ENCODE measurements around the gene SSU72. TPM values are rescaled to one million over a fixed set of nuclear protein-coding genes. Genes with fewer than 3 reads are reported as not detected.
"Not testable (repeated sequence)": the region's sequence is repeated elsewhere in the genome, so short reads cannot be mapped to it uniquely, and the experiment has no call there.

SSU72 gene
- total RNA-seq, 1 experiment from 2014 or later, result 179 TPM

GRCh38 chr1:1494311-1494710 lies 80.4 kb downstream of the SSU72 start:
- DNase-seq; H3K23ac ChIP-seq (ENCODE audit: insufficient read length, low read depth, low read length); H4K20me1 ChIP-seq (ENCODE audit: control insufficient read depth, insufficient read depth, insufficient read length); H3K79me2 ChIP-seq (ENCODE audit: insufficient read depth, low read length); H3T11ph ChIP-seq (ENCODE audit: low read length); H3K4me1 Mint-ChIP-seq; H3K9me3 ChIP-seq (ENCODE audit: control insufficient read depth, low read depth, low read length); H3K27ac ChIP-seq (ENCODE audit: insufficient read length, low read depth, low read length); H3K4me2 ChIP-seq (ENCODE audit: insufficient read depth, insufficient read length, low read length); H3K9me3 Mint-ChIP-seq; H3K23me2 ChIP-seq (ENCODE audit: insufficient read length, low read depth, low read length, poor library complexity, severe bottlenecking); H4K91ac ChIP-seq (ENCODE audit: insufficient read length, low read depth, low read length); H3K4me1 ChIP-seq (ENCODE audit: insufficient read depth, low read length); H2BK12ac ChIP-seq (ENCODE audit: insufficient read length, low read depth, low read length); H2BK20ac ChIP-seq (ENCODE audit: low read depth, low read length, poor library complexity, severe bottlenecking); H3K27me3 Mint-ChIP-seq (ENCODE audit: low read depth); H4K5ac ChIP-seq (ENCODE audit: insufficient read length, low read depth, low read length); H3K9ac ChIP-seq (ENCODE audit: extremely low read depth, insufficient read length, low read length); H3K27me3 ChIP-seq (ENCODE audit: insufficient read depth, low read length); H3K14ac ChIP-seq (ENCODE audit: insufficient read depth, low read length); H3K4ac ChIP-seq (ENCODE audit: low read depth, low read length); H2AK5ac ChIP-seq (ENCODE audit: insufficient read length, low read length); H3K27ac Mint-ChIP-seq; H2BK5ac ChIP-seq (ENCODE audit: insufficient read length, low read length); H3K79me1 ChIP-seq (ENCODE audit: insufficient read depth, low read depth, low read length, poor library complexity, severe bottlenecking); H2BK15ac ChIP-seq (ENCODE audit: low read depth, low read length); H3K4me3 Mint-ChIP-seq; H4K8ac ChIP-seq (replicated peaks; ENCODE audit: insufficient read length, low read depth, low read length); H2AFZ ChIP-seq (ENCODE audit: low read length); H2BK120ac ChIP-seq (ENCODE audit: low read depth, low read length, poor library complexity, severe bottlenecking); H3K18ac ChIP-seq (ENCODE audit: insufficient read length, low read depth, low read length); H3K56ac ChIP-seq (ENCODE audit: insufficient read length, low read depth, low read length): not testable (repeated sequence)
- peaks cover 35 to 51% (median 40%) of the 10 kb centered on the region in 3 experiments for H3K36me3 Mint-ChIP-seq (ENCODE audit: insufficient read depth in 1 of 3, low read depth in 3 of 3)
- WGBS (ENCODE audit: extremely low coverage, insufficient read length, low lambda C conversion rate), result no CpG with 5 or more reads among the region's 22 CpGs

Other genes with a start within 250 kb of the SSU72 start
- gene TAS1R3, start 243.6 kb downstream of the SSU72 start, total RNA-seq (2021), result 0.28 and 0.35 TPM in 2 replicates
- 66.5 and 71.0 TPM in 2 replicates for gene DVL1, start 225.4 kb downstream of the SSU72 start, total RNA-seq (2021)
- 8.1 and 9.6 TPM in 2 replicates for gene MXRA8, start 216.3 kb downstream of the SSU72 start, total RNA-seq (2021)
- 196 and 209 TPM in 2 replicates for gene AURKAIP1, start 199.7 kb downstream of the SSU72 start, total RNA-seq (2021)
- 160 and 173 TPM in 2 replicates for gene CCNL2, start 175.5 kb downstream of the SSU72 start, total RNA-seq (2021)
- 156 and 162 TPM in 2 replicates for gene MRPL20, start 167.6 kb downstream of the SSU72 start, total RNA-seq (2021)
- 3.1 and 3.2 TPM in 2 replicates for gene ANKRD65, start 153.6 kb downstream of the SSU72 start, total RNA-seq (2021)
- gene VWA1, start 139.2 kb downstream of the SSU72 start, total RNA-seq (2021), result 55.6 and 57.1 TPM in 2 replicates
- gene ATAD3C, start 125.2 kb downstream of the SSU72 start, total RNA-seq (2021), result 7.5 and 7.7 TPM in 2 replicates
- gene ATAD3B, start 103.1 kb downstream of the SSU72 start, total RNA-seq (2021), result 76.8 and 78.6 TPM in 2 replicates
- 55.8 and 59.4 TPM in 2 replicates for gene ATAD3A, start 62.7 kb downstream of the SSU72 start, total RNA-seq (2021)
- 7.7 and 8.7 TPM in 2 replicates for gene TMEM240, start 34.2 kb downstream of the SSU72 start, total RNA-seq (2021)
- gene FNDC10, start 25.3 kb upstream of the SSU72 start, total RNA-seq (2021), result 15.2 TPM in 2 replicates
- gene MIB2, start 40.6 kb upstream of the SSU72 start, total RNA-seq (2021), result 77.8 and 78.9 TPM in 2 replicates
- gene MMP23B, start 57.3 kb upstream of the SSU72 start, total RNA-seq (2021), result 12.5 and 13.7 TPM in 2 replicates
- 30.1 and 33.3 TPM in 2 replicates for gene CDK11B, start 84.1 kb upstream of the SSU72 start, total RNA-seq (2021)
- gene SLC35E2B, start 117.9 kb upstream of the SSU72 start, total RNA-seq (2021), result 39.6 and 41.7 TPM in 2 replicates
- 49.5 and 50.1 TPM in 2 replicates for gene CDK11A, start 149.5 kb upstream of the SSU72 start, total RNA-seq (2021)
- gene NADK, start 203.6 kb upstream of the SSU72 start, total RNA-seq (2021), result 104 and 105 TPM in 2 replicates